ACC112 (cell line): ENCODE results near the gene SULT2B1.

Source experiments
- H2AFZ ChIP-seq: fragments of 200-600 bp; sonication (generic); one replicate; pipeline ENCODE4 v1.6.0; 2017; ENCODE audit warnings: antibody characterized with exemption, low read length; ENCODE audit not compliant: unreplicated experiment
- H3K27ac ChIP-seq: fragments of 200-600 bp; sonication (generic); 2 replicates; pipeline ENCODE4 v1.5.1; 2014; ENCODE audit warnings: low read depth, mild to moderate bottlenecking, antibody characterized with exemption, low read length, moderate library complexity
- H3K27me3 ChIP-seq: fragments of 200-600 bp; sonication (generic); 2 replicates; pipeline ENCODE4 v1.6.1; 2014; ENCODE audit warnings: mild to moderate bottlenecking, antibody characterized with exemption, low read length, moderate library complexity, mixed read lengths; ENCODE audit not compliant: insufficient read depth
- H3K36me3 ChIP-seq: fragments of 200-600 bp; sonication (generic); 2 replicates; pipeline ENCODE4 v1.6.1; 2016; ENCODE audit warnings: mild to moderate bottlenecking, antibody characterized with exemption, low read length, moderate library complexity, mixed read lengths; ENCODE audit not compliant: insufficient read depth
- H3K4me1 ChIP-seq: fragments of 200-600 bp; sonication (generic); one replicate; pipeline ENCODE4 v1.6.1; 2016; ENCODE audit warnings: low read length, mixed read lengths; ENCODE audit not compliant: insufficient read depth, unreplicated experiment, control insufficient read depth
- H3K4me3 ChIP-seq: fragments of 200-600 bp; sonication (generic); 2 replicates; pipeline ENCODE4 v1.5.1; 2014; ENCODE audit warnings: mild to moderate bottlenecking, low read depth, low read length
- H3K79me2 ChIP-seq: fragments of 200-600 bp; sonication (generic); one replicate; pipeline ENCODE4 v1.6.0; 2016; ENCODE audit warnings: low read length; ENCODE audit not compliant: control insufficient read depth, unreplicated experiment, insufficient read depth

SULT2B1 gene

DNA sequence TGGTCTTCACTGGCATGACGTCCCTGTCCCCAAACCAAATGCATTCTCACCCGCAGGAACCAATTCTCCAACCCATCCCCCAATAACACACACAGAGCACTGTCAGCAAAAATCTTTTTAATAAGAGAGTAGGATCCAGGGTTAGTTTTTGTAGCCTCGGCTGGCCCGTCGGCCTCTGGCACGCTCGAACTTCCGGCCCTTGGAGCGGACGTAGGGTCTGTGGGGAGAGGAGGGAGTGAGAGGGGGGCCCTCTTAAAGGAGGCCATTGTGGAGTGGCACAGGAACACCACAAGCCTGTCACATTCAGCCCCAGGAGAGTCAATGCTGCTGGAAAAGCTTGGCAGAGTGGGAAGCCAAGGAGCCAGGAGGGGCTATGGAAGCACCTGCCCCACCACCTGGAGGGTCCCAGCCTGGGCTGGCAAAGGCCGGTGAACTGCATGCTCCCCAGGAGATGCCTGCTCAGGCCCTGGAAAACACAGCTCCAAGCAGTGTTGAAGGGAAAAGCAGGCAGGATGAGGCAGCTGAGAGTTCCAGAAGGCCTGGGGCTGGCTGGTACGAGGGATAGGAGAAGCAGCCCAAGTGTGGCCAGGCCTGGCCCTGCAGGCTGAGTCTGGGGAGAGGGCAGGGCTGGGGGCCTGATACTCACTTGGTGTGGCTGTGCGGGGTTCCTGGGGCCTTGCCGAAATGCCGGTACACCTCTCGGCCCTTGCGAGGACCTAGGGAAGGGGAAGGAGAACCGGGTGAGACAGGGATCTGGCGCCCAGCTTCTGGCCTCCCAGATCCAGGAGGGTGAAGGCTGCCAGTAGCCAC, 63.5 kb downstream of the SULT2B1 start:
- Histone ChIP-seq H3K27me3 (no peaks in the 10 kb centered on the region), H2AFZ (no peak overlapping the region), H3K4me3 (no peak overlapping the region), H3K79me2 (peaks cover 42% of the 10 kb centered on the region), H3K4me1 (peaks cover 10% of the 10 kb centered on the region), H3K36me3 (peaks cover 18% of the 10 kb centered on the region; the same call in 1 of the 2 replicates), H3K27ac (no peak overlapping the region)

DNA sequence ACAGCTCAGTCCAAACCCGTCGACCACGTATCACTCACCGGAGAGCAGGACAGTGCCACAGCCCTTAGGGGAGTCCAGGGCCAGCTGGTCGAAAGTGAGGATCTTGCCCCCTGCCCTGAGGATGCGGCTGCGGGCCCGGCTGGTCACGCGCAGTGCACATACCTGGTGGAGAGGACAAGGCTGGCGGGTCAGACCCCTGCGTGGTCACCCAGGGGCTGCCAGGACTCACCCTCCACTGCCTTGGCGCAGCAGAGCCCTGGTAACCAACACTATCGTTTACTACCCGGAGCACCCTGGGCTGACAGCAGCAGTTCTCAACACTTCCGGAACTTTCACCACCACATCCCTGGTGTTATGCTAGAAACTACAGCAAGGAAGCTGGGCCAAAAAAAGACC, 64.1 kb downstream of the SULT2B1 start:
- Histone ChIP-seq H3K27ac (no peak overlapping the region), H3K27me3 (no peaks in the 10 kb centered on the region), H2AFZ (no peak overlapping the region), H3K4me3 (no peak overlapping the region), H3K79me2 (peaks cover 42% of the 10 kb centered on the region), H3K36me3 (peaks cover 18% of the 10 kb centered on the region; the same call in 1 of the 2 replicates), H3K4me1 (peaks cover 10% of the 10 kb centered on the region)

DNA sequence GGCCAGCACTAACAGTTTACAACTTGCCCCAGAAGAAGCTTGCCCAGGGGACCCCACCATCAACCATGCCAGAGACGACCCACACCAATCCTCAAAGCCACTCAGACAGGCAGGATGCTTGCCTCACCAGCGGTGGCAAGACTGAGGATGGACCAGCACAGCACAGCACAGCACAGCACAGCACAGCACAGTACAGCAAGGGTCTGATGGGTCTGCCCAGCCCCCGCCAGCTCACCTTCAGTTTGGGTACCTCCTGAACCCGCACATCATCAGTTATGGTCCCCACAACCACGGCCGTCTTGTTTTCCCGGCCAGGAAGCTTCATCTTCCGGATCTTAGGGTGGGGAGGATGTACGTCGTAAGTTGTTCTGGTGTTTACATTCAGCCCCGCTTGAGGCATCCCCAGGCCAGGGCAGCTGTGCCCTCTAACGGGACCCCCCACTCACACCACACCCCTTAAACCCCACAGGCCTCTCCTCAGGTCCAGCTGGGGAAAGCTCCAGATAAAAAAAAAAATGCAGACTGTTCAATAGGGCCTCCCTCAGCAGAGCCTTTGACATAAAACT, 64.6 kb downstream of the SULT2B1 start:
- Histone ChIP-seq H2AFZ (no peak overlapping the region), H3K27ac (no peak overlapping the region), H3K27me3 (no peaks in the 10 kb centered on the region), H3K79me2 (peaks cover 42% of the 10 kb centered on the region), H3K36me3 (peaks cover 18% of the 10 kb centered on the region; the same call in 1 of the 2 replicates), H3K4me1 (peaks cover 10% of the 10 kb centered on the region), H3K4me3 (peak overlapping the region; percentile 94)

DNA sequence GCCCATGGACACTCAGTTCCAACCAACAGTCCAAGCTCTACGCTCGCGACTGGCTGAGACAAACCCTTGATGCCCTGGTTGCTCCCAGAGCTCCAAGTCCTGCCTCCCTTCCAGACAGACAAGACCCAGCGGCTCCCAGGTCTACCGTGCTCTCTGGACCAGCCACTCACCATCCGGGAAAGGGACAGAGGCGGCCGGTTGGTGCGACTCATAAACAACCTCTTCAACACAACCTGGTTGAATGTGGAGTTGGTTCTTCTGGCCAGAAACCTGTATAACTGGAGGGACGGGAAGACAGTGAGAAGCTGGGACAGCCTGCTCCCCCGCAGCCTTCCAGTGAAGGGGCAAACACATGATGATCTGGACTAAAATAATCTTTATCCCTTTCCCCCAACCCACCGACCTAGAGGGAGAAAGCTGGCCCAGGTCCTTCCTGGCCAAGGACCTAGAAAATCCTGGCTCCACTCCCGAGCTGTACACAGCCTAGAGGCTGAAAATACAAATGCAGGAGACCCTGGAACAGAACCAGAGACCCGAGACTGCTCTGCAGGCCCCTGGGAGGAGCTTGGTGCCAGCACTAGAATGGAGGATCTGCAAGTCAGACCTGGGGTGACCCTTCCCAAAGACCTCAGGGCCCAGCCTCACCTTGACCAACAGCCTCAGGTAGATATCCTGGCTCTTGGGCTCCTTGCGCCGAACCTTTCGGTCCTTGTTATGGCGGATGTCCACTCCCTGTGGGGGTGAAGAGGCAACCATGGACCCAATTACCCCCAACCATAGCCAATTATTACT, 65.4 kb downstream of the SULT2B1 start:
- Histone ChIP-seq H3K27me3 (no peaks in the 10 kb centered on the region), H3K36me3 (peaks cover 18% of the 10 kb centered on the region; the same call in 1 of the 2 replicates), H2AFZ (no peak overlapping the region), H3K79me2 (peaks cover 43% of the 10 kb centered on the region), H3K27ac (no peak overlapping the region), H3K4me1 (peaks cover 10% of the 10 kb centered on the region), H3K4me3 (peak overlapping the region; percentile 94)

DNA sequence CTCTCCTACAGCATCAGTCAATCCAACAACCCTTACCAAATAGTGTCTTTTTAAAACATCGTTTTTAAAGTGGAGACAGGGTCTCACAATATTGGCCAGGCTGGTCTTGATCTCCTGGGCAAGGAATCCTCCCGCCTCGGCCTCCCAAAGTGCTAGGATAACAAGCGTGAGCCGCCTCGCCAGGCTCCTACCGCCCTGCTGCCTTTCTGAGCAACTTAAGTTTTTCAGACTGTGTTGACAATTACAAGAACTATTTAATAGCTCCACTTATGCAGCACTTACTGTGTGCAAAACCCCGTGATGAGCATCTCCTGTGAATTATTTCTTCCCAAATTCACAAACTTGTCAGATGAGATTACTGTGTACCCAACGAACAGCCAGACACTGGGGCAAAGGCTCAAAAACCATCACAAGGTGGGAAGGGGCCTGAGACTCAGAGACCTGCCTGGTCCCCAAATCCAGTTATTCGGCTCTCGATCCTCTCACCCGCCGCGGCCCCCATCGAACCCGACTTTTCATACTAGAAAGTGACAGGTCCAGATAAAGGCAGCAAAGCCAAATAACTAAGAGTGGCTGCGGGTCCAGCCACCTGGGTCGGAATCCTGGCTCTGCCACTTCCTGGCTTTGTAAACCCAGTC, 66.4 kb downstream of the SULT2B1 start:
- Histone ChIP-seq H3K27me3 (no peaks in the 10 kb centered on the region), H2AFZ (no peak overlapping the region), H3K79me2 (peaks cover 44% of the 10 kb centered on the region), H3K4me1 (peaks cover 13% of the 10 kb centered on the region), H3K36me3 (peaks cover 18% of the 10 kb centered on the region; the same call in 1 of the 2 replicates), H3K27ac (peak overlapping the region; percentile 88), H3K4me3 (peak overlapping the region; percentile 94)

DNA sequence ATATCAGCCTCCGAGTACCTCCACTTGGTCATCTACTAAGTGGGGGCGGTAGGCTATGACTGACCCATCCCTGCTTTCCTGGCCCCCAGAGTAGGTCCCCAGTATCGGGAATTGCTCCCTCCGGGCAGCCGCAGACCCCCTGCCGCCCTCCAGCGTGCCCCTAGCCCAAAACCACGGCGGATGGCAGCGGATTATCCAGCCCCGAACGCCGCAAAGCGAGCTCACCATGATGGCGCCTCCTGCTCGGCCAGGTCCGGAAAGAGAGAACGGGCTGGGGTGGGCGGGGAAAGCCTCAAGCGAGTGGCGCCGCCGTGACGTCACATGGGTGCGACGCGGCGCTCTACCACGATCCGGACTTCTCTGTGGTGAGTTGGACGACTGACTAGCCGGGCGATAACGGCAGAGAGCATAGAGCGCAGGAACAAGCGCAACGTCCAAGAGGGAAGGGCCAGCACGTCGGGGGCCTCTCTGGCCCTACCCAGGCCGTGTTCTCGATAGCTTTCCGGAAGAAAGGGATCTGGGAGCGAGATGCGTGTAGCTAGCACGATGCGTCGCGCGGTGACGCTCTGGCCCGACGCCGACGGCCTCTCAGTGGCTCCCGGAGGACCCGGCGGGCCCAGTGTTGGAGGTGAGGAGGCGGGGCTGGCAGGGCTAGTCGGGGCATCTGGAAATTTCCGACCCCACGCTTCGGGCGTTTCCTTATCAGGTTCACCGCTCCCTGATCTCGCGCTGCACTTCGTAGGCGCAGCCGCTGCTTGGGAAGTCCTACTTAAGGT, 67.1 kb downstream of the SULT2B1 start, which contains the start of the genes RPL18 and SPHK2:
RPL18 (minus strand) TSS at position 263 of the 776 bp plus-strand sequence; CDS start at position 228, 35 bp downstream.
SPHK2 (plus strand) TSS at position 591 of the 776 bp plus-strand sequence. CDS start 1,009 bp downstream, outside the sequence.
- Histone ChIP-seq H3K27ac (peak within 1 kb of the TSS; percentile 88), H3K27me3 (no peaks in the 10 kb centered on the region), H3K79me2 (peaks cover 44% of the 10 kb centered on the region), H2AFZ (no peak within 1 kb of the TSS), H3K36me3 (peaks cover 18% of the 10 kb centered on the region; the same call in 1 of the 2 replicates), H3K4me1 (peaks cover 17% of the 10 kb centered on the region), H3K4me3 (peak within 1 kb of the TSS; percentile 94)

DNA sequence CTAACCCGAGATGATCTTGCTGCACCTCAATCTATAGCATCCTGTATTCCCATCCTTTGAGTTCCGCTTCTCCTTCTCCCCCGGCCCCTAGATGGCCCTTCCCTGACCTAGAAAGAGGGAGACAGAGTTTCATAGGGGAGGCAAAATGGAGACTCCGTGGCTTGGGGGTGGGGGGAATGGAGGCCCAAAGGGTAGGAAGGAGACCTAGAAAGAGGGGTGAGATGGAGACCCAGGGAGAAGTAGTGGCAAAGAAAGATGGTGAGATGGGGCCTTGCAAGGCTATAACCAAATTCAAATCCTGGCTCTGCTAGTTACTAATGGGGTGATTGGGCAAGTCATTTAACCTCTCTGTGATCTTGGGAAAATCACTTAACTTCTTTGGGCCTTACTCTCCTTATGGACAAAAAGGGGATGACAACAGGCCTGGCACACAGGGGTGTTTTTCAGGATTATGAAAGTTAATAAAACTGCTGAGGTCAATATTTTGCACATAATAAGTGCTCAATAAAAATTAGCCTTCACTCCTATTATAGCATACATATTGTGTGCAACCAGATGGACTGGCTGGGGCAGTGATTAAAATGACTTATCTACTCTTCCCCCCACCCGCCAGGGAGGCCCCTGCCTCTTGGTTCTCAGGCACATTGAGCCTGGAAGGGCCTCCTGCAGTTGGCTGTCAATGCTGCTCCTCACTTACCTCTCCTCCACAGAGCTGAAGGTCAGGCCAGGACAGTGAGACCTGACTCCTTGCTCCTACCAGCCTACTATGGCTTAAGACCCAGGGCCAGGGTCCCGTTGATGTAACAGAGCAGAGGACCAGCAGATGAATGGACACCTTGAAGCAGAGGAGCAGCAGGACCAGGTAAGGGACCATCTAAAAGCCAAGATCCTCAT, 68.0 kb downstream of the SULT2B1 start:
- H3K79me2 ChIP-seq = peaks cover 44% of the 10 kb centered on the region
- no peaks in the 10 kb centered on the region for H3K27me3 ChIP-seq
- H3K27ac ChIP-seq = peak overlapping the region; percentile 88
- peaks cover 18% of the 10 kb centered on the region; the same call in 1 of the 2 replicates for H3K36me3 ChIP-seq
- H3K4me1 ChIP-seq = peaks cover 17% of the 10 kb centered on the region
- no peak overlapping the region for H2AFZ ChIP-seq
- H3K4me3 ChIP-seq = peak overlapping the region; percentile 94

DNA sequence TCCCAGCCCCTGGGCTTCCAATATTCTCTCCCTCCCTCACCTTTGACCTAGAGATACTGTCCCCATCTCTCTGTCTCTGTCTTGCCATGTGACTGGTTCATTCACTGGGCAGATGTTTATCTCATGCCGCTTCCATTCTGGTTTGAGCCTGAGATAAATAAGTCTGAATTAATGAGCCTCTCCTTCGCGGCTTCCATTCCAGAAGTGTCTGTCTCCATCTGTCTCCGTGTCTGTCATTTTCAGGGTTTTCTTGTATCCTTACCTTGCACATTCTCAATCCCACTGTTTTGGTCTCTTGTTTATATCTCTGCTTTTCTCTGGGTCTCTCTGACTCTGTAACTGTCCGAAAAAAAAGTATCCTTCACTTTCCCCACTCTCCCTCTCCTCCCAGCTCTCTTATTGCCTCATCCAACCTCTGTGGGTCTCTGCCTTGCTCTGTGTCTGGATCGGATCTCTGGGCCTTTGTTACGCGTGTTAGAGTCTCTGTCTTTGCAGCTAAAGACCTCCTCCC, 71.6 kb downstream of the SULT2B1 start:
- Histone ChIP-seq H2AFZ (peak overlapping the region; percentile 59), H3K27me3 (no peaks in the 10 kb centered on the region), H3K4me1 (peaks cover 12% of the 10 kb centered on the region), H3K27ac (peak overlapping the region; percentile 53), H3K4me3 (peak overlapping the region; percentile 74), H3K79me2 (peaks cover 16% of the 10 kb centered on the region), H3K36me3 (no peaks in the 10 kb centered on the region)
